BJ (cell line): Measurements from ENCODE around the gene RAET1E. TPM values are rescaled to one million over a fixed set of nuclear protein-coding genes. Genes with fewer than 3 reads are reported as not detected.
A peak's percentile ranks its signal among the peaks of the same experiment; 100 is the strongest.

Experiments
- CTCF ChIA-PET: fragments of 350-600 bp; formaldehyde crosslinking; extraction: SDS; loops from one replicate; lab custom pipeline; 2021; ENCODE audit warnings: antibody characterized with exemption, inconsistent platforms; lab: Yijun Ruan, JAX
- POLR2A ChIA-PET: fragments of 300-600 bp; sonication (Branson Sonifier 250); formaldehyde crosslinking; extraction: SDS; loops from one replicate; lab custom pipeline; 2021; ENCODE audit warnings: antibody characterized with exemption; lab: Charles Lee
- DNase-seq: peaks from one replicate; pipeline ENCODE4 v3.0.0-alpha.2; 2011; ENCODE audit warnings: low read depth
- H3K27me3 ChIP-seq: 2 replicates; pipeline ENCODE4 v1.6.0; 2011; ENCODE audit warnings: low read length; ENCODE audit not compliant: control insufficient read depth, insufficient read depth
- H3K36me3 ChIP-seq: 2 replicates; pipeline ENCODE4 v1.5.1; 2011; ENCODE audit warnings: low read length; ENCODE audit not compliant: control insufficient read depth, insufficient read depth
- H3K4me3 ChIP-seq: 2 replicates; pipeline ENCODE4 v1.5.1; 2011; ENCODE audit warnings: low read depth, mild to moderate bottlenecking, control low read depth, low read length
- polyA plus RNA-seq: library from polyadenylated mRNA; depleted of rRNA; stranded (reverse); fragments of >200 nt; gene quantifications from 2 replicates; pipeline ENCODE4 v1.2.3, GENCODE V29; 2011
- TF ChIP-seq, protein P1 (sequence below): IDR thresholded peaks from 2 replicates; pipeline ENCODE4 v1.5.1; 2011; ENCODE audit warnings: low read depth, mild to moderate bottlenecking, control low read depth, inconsistent platforms, low read length, moderate library complexity; ENCODE audit not compliant: insufficient read depth

The RAET1E gene
- polyA plus RNA-seq, 1 experiment = 0.31 TPM

DNA sequence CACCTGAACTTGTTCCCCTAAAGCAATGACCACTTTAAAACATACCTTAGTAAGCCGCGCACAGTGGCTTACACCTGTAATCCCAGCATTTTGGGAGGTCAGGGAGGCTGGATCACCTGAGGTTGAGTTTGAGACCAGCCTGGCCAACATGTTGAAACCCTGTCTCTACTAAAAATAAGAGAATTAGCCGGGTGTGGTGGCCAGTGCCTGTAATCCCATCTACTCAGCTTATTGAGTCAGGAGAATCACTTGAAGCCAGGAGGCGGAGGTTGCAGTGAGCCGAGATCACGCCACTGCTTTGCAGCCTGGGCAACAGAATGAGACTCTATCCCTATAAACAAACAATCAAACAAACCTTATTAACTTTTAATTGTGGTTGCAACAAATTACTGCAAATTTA lies 1.6 kb upstream of the RAET1E start:
- POLR2A ChIA-PET = no interaction called here
- Histone ChIP-seq H3K4me3 (no peak overlapping the region), H3K27me3 (no peaks in the 10 kb centered on the region), H3K36me3 (no peaks in the 10 kb centered on the region)
- no peak for DNase-seq
- TF ChIP-seq, protein P1, sequence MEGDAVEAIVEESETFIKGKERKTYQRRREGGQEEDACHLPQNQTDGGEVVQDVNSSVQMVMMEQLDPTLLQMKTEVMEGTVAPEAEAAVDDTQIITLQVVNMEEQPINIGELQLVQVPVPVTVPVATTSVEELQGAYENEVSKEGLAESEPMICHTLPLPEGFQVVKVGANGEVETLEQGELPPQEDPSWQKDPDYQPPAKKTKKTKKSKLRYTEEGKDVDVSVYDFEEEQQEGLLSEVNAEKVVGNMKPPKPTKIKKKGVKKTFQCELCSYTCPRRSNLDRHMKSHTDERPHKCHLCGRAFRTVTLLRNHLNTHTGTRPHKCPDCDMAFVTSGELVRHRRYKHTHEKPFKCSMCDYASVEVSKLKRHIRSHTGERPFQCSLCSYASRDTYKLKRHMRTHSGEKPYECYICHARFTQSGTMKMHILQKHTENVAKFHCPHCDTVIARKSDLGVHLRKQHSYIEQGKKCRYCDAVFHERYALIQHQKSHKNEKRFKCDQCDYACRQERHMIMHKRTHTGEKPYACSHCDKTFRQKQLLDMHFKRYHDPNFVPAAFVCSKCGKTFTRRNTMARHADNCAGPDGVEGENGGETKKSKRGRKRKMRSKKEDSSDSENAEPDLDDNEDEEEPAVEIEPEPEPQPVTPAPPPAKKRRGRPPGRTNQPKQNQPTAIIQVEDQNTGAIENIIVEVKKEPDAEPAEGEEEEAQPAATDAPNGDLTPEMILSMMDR = no peak
- CTCF ChIA-PET = interaction anchor here (0.8 to 1.3 kb wide), 3 partner anchors 34 to 175 kb away, joined by 3 to 6 read pairs (median 5); no protein-coding TSS in a partner anchor

DNA sequence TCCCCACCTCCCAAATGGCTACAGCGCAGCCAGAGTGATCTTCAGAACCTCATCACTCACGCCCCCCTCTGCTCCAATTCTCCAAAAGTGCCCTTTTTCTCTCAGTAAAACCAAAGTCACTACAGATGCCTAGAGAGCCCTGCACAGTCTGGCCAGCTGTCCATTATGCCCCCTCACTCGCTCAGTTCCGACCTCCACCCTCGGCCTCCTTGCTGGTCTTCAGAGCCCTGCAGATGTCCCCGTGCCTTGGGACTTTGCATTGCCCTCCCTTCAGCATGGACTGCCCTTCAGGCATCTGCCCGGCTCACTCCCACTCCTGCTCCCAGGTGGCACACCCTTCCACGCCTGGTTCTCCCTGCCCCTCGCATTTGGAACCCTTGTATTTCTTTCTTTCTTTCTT lies 1.1 kb upstream of the RAET1E start:
- no peak for DNase-seq
- CTCF ChIA-PET = interaction anchor here (0.8 kb wide), 1 partner anchor 25 kb away, joined by 3 read pairs; no protein-coding TSS in a partner anchor

DNA sequence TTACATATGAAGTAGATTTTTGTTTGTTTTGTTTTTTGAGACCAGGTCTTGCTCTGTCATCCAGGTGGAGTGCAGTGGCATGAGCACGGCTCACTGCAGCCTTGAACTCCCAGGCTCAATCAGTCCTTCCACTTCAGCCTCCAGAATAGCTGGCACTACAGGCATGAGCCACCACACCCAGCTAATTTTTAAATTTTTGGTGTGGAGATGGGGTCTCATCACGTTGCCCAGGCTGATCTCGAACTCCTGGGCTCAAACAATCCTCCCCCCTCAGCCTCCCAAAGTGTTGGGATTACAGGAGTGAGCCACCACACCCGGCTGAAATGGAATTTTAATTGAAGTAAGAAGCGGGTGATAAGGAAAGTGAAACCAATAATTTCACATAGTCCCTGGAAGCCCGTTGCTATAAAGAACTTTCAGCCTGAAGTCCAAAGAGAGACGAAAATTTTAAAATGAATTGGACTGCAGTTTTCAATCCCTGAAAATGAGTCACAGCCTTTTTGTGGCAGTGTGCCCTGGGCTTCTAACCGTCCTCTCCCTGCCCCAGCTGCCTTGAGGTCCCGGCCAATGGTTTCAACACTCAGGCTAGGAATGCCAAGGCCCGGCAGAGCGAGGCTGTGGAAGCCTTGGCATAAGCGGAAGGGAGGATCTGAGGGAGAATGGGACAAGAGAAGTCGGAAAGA lies 757 bp downstream of the RAET1E start:
- peak overlapping the region; percentile 37 for H3K4me3 ChIP-seq
- ChIA-PET CTCF (interaction anchor here (1.6 to 3.8 kb wide), 2 partner anchors 32 to 61 kb away, joined by 4 to 12 read pairs; no protein-coding TSS in a partner anchor), POLR2A (interaction anchor here (0.6 kb wide), 1 partner anchor 25 kb away, joined by 3 read pairs; no protein-coding TSS in a partner anchor)
- no peaks in the 10 kb centered on the region for H3K27me3 ChIP-seq
- DNase-seq = peak; percentile 83
- TF ChIP-seq, protein P1 = no peak
- H3K36me3 ChIP-seq = no peaks in the 10 kb centered on the region

More for the DNA sequence above, 1.1 kb upstream of the RAET1E start:
- TF ChIP-seq, protein P1 = no peak
- no peaks in the 10 kb centered on the region for H3K36me3 ChIP-seq
- H3K27me3 ChIP-seq = no peaks in the 10 kb centered on the region
- POLR2A ChIA-PET = no interaction called here
- H3K4me3 ChIP-seq = no peak overlapping the region

DNA sequence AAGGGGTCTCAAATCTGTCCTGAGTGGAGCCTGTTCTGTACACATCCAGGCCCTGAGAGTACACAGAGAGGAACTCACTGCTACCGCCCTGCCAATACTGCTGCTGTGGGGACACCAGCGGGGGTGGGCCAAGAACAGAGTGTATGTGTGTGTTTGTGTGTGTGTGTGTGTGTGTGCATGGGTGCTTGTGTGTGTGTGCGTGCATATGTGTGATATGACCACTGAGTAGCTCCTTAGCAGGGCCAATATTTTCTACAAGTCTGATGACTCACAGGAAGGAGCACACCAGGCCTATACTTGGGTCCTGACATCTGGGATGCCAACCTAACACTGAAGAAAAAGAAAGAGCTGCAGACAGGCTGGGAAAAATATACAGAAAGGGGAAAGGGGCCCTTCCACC lies 1.4 kb downstream of the RAET1E start:
- Histone ChIP-seq H3K4me3 (peak overlapping the region; percentile 37; the same call in 1 of the 2 replicates), H3K27me3 (no peaks in the 10 kb centered on the region), H3K36me3 (no peaks in the 10 kb centered on the region)
- TF ChIP-seq, protein P1 = no peak
- DNase-seq = no peak
- CTCF ChIA-PET = interaction anchor here (1.6 to 3.8 kb wide), 2 partner anchors 31 to 61 kb away, joined by 4 to 12 read pairs; no protein-coding TSS in a partner anchor
- POLR2A ChIA-PET = no interaction called here

DNA sequence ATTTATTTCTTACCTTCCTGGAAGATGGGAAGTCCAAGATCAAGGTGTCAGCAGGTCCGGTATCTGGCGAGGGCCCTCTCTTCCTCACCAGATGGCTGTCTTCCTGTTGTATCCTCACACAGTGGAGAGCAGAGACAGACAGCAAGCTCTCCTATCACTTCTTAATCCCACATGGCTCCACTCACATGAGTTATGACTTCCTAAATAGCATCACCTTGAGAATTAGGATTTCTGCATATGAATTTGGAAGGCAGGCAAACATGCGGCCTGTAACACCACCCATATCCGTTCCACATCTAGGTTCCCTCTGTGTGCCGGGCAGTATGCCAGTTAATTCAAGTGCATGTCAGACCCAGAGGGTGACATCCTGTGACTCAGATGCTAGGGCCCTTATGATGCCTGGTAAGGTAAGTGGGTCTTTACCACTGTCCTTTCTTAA lies 2.1 kb downstream of the RAET1E start:
- Histone ChIP-seq H3K36me3 (no peaks in the 10 kb centered on the region), H3K4me3 (no peak overlapping the region), H3K27me3 (no peaks in the 10 kb centered on the region)
- POLR2A ChIA-PET = no interaction called here
- TF ChIP-seq, protein P1 = no peak
- CTCF ChIA-PET = interaction anchor here (3.8 kb wide), 1 partner anchor 60 kb away, joined by 12 read pairs; no protein-coding TSS in a partner anchor
- DNase-seq = no peak
